Measurements from ENCODE around the gene SLC41A1.
A peak's percentile ranks its signal among the peaks of the same experiment; 100 is the strongest.

The SLC41A1 gene

GRCh38 chr1:205750138-205751035, 62.6 kb downstream of the SLC41A1 start, which contains the start of gene NUCKS1:
TSS of gene NUCKS1 (minus strand) at chr1:205750182. CDS start at chr1:205749973, 209 bp downstream.
- DNase-seq, result peak; percentile 100

- peak; percentile 97 for DNase-seq
These were observed 63.5 kb downstream of the SLC41A1 start for GRCh38 chr1:205749234-205750137.

- DNase-seq, result peak; percentile 56
These were observed 64.4 kb downstream of the SLC41A1 start for GRCh38 chr1:205748403-205749233.

- DNase-seq, result no peak
These were observed 66.1 kb downstream of the SLC41A1 start for GRCh38 chr1:205746757-205747412.

GRCh38 chr1:205744403-205744802, 68.6 kb downstream of the SLC41A1 start:
- no peak for DNase-seq

- DNase-seq, result no peak
These were observed 69.0 kb downstream of the SLC41A1 start for GRCh38 chr1:205743977-205744376.

- no peak for DNase-seq
These were observed 71.3 kb downstream of the SLC41A1 start for GRCh38 chr1:205741681-205742080.

GRCh38 chr1:205739348-205740160, 73.4 kb downstream of the SLC41A1 start:
- DNase-seq, result peak; percentile 35
